Measurements from ENCODE around the gene ECSIT.

Gene ECSIT

DNA sequence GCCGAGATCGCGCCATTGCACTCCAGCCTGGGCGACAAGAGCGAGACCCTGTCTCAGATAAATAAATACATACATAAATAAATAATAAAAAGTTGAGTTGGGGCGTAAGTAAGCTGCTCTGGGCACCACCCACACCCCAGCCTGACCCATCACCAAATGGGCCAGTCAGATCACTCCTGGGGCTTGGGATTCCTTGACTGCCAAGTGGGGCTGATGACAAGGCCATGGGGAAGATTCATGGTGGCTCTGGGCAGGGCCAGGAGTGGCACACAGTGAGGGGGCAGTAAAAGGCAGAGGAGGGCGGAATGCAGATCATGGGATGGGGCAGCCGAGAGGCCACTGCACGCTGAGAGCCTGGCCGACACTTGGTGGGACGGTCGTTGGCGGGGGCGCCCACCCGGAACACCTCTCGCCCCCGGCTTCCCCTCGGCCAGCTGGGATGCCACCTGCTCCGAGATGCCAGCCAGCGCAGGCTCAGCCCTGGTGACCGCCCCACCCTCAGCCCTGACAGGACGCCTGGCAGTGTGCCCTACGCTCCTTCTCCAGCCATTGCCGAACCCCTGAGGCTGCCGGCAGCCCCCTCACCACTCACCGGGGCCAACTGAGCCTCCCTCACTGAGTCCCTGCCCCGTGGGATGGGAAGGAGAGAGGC lies 34.2 kb downstream of the ECSIT start:
- H3K36me3 ChIP-seq (ENCODE audit: control insufficient read depth, insufficient read depth, low read length) = peaks cover 6% of the 10 kb centered on the region
- H3K27ac ChIP-seq (ENCODE audit: low read depth, low read length) = no peak overlapping the region
- H3K4me1 ChIP-seq (ENCODE audit: control insufficient read depth, insufficient read depth, low read length) = no peaks in the 10 kb centered on the region
- no peaks in the 10 kb centered on the region for H3K27me3 ChIP-seq (ENCODE audit: control insufficient read depth, insufficient read depth, low read length)
- H3K4me3 ChIP-seq (ENCODE audit: low read length) = no peak overlapping the region
- no peak overlapping the region for H3K9ac ChIP-seq (ENCODE audit: low read length)

GRCh38 chr19:11489378-11489777 lies 39.6 kb downstream of the ECSIT start:
- H3K9ac ChIP-seq (ENCODE audit: low read length) = no peak overlapping the region
- H3K27ac ChIP-seq (ENCODE audit: low read depth, low read length) = no peak overlapping the region
- H3K36me3 ChIP-seq (ENCODE audit: control insufficient read depth, insufficient read depth, low read length) = peaks cover 2% of the 10 kb centered on the region
- no peak overlapping the region for H3K4me3 ChIP-seq (ENCODE audit: low read length)
- peaks cover 7% of the 10 kb centered on the region for H3K27me3 ChIP-seq (ENCODE audit: control insufficient read depth, insufficient read depth, low read length)
- H3K4me1 ChIP-seq (ENCODE audit: control insufficient read depth, insufficient read depth, low read length) = no peaks in the 10 kb centered on the region

- H3K4me3 ChIP-seq (ENCODE audit: low read length) = no peak overlapping the region
- no peak overlapping the region for H3K27ac ChIP-seq (ENCODE audit: low read depth, low read length)
- H3K36me3 ChIP-seq (ENCODE audit: control insufficient read depth, insufficient read depth, low read length) = peaks cover 5% of the 10 kb centered on the region
- no peak overlapping the region for H3K9ac ChIP-seq (ENCODE audit: low read length)
- peaks cover 18% of the 10 kb centered on the region for H3K27me3 ChIP-seq (ENCODE audit: control insufficient read depth, insufficient read depth, low read length)
- no peaks in the 10 kb centered on the region for H3K4me1 ChIP-seq (ENCODE audit: control insufficient read depth, insufficient read depth, low read length)
These were observed 42.1 kb downstream of the ECSIT start for GRCh38 chr19:11486661-11487503.

- Histone ChIP-seq H3K9ac (ENCODE audit: low read length) (no peak overlapping the region), H3K27ac (ENCODE audit: low read depth, low read length) (no peak overlapping the region), H3K4me1 (ENCODE audit: control insufficient read depth, insufficient read depth, low read length) (no peaks in the 10 kb centered on the region), H3K27me3 (ENCODE audit: control insufficient read depth, insufficient read depth, low read length) (peaks cover 28% of the 10 kb centered on the region), H3K36me3 (ENCODE audit: control insufficient read depth, insufficient read depth, low read length) (peaks cover 5% of the 10 kb centered on the region), H3K4me3 (ENCODE audit: low read length) (no peak overlapping the region)
These were observed 43.6 kb downstream of the ECSIT start for GRCh38 chr19:11485245-11485837.

DNA sequence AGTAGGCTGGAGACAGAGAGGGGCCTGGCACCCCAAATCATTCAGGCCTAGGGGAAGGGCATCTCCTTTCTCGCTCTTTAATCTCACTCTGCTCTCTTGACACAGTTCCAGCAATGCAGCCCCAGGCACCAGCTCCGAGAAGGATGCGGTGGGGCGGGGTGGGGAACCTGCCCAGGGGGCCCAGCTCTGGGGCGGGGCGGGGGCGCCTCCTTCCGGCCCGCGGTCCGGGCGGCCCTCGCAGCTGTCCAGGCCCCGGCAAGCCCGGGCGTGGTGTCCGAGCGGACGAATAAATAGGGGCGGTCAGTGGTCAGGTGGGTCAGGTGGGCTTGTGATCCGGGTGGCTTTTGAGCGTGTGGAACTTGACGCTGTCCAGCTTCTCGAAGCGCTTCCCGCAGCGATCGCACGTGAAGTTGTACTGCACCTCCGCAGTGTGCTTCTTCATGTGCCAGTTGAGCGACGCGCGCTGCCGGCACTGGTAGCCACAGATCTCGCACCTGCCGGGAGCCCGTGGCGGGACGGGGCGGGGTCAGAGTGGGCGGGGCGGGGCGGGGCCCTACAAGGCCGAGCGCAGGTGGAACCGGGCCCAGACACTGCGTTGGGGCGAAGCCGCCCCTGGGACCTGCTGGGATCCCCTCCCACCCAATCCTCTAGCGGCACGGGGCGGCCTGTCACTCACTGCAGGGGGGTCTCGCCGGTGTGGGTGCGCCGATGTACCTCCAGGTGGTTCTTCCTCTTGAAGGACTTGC lies 45.4 kb downstream of the ECSIT start:
- H3K4me3 ChIP-seq (ENCODE audit: low read length) = no peak overlapping the region
- H3K36me3 ChIP-seq (ENCODE audit: control insufficient read depth, insufficient read depth, low read length) = peaks cover 5% of the 10 kb centered on the region
- peaks cover 31% of the 10 kb centered on the region for H3K27me3 ChIP-seq (ENCODE audit: control insufficient read depth, insufficient read depth, low read length)
- H3K27ac ChIP-seq (ENCODE audit: low read depth, low read length) = no peak overlapping the region
- H3K9ac ChIP-seq (ENCODE audit: low read length) = no peak overlapping the region
- no peaks in the 10 kb centered on the region for H3K4me1 ChIP-seq (ENCODE audit: control insufficient read depth, insufficient read depth, low read length)

GRCh38 chr19:11482384-11483050 lies 46.4 kb downstream of the ECSIT start:
- H3K9ac ChIP-seq (ENCODE audit: low read length) = no peak overlapping the region
- peak overlapping the region; percentile 20 for H3K4me3 ChIP-seq (ENCODE audit: low read length)
- peaks cover 31% of the 10 kb centered on the region for H3K27me3 ChIP-seq (ENCODE audit: control insufficient read depth, insufficient read depth, low read length)
- H3K36me3 ChIP-seq (ENCODE audit: control insufficient read depth, insufficient read depth, low read length) = peaks cover 5% of the 10 kb centered on the region
- H3K27ac ChIP-seq (ENCODE audit: low read depth, low read length) = no peak overlapping the region
- no peaks in the 10 kb centered on the region for H3K4me1 ChIP-seq (ENCODE audit: control insufficient read depth, insufficient read depth, low read length)

GRCh38 chr19:11481534-11482383 lies 47.2 kb downstream of the ECSIT start:
- H3K27ac ChIP-seq (ENCODE audit: low read depth, low read length) = no peak overlapping the region
- no peaks in the 10 kb centered on the region for H3K4me1 ChIP-seq (ENCODE audit: control insufficient read depth, insufficient read depth, low read length)
- H3K4me3 ChIP-seq (ENCODE audit: low read length) = peak overlapping the region; percentile 20
- no peak overlapping the region for H3K9ac ChIP-seq (ENCODE audit: low read length)
- peaks cover 31% of the 10 kb centered on the region for H3K27me3 ChIP-seq (ENCODE audit: control insufficient read depth, insufficient read depth, low read length)
- H3K36me3 ChIP-seq (ENCODE audit: control insufficient read depth, insufficient read depth, low read length) = peaks cover 2% of the 10 kb centered on the region

GRCh38 chr19:11480715-11481533 lies 48.0 kb downstream of the ECSIT start, which contains the start of gene ELAVL3:
Gene ELAVL3 (minus strand): TSS chr19:11481046. CDS start chr19:11480608, 438 bp downstream.
- H3K36me3 ChIP-seq (ENCODE audit: control insufficient read depth, insufficient read depth, low read length) = peaks cover 2% of the 10 kb centered on the region
- H3K27me3 ChIP-seq (ENCODE audit: control insufficient read depth, insufficient read depth, low read length) = peaks cover 31% of the 10 kb centered on the region
- H3K9ac ChIP-seq (ENCODE audit: low read length) = no peak within 1 kb of the TSS
- H3K27ac ChIP-seq (ENCODE audit: low read depth, low read length) = no peak within 1 kb of the TSS
- H3K4me3 ChIP-seq (ENCODE audit: low read length) = peak within 1 kb of the TSS; percentile 4
- no peaks in the 10 kb centered on the region for H3K4me1 ChIP-seq (ENCODE audit: control insufficient read depth, insufficient read depth, low read length)

GRCh38 chr19:11479898-11480714 lies 48.8 kb downstream of the ECSIT start:
- H3K4me3 ChIP-seq (ENCODE audit: low read length) = no peak overlapping the region
- peaks cover 2% of the 10 kb centered on the region for H3K36me3 ChIP-seq (ENCODE audit: control insufficient read depth, insufficient read depth, low read length)
- no peaks in the 10 kb centered on the region for H3K4me1 ChIP-seq (ENCODE audit: control insufficient read depth, insufficient read depth, low read length)
- no peak overlapping the region for H3K9ac ChIP-seq (ENCODE audit: low read length)
- no peak overlapping the region for H3K27ac ChIP-seq (ENCODE audit: low read depth, low read length)
- peaks cover 26% of the 10 kb centered on the region for H3K27me3 ChIP-seq (ENCODE audit: control insufficient read depth, insufficient read depth, low read length)
